Hepatocyte (in vitro differentiated cells): Measurements from ENCODE around the gene APOA4. TPM values are rescaled to one million over a fixed set of nuclear protein-coding genes. Genes with fewer than 3 reads are reported as not detected.

Source experiments
- DNase-seq: peaks from one replicate; pipeline ENCODE4 v3.0.0-alpha.2; 2016; ENCODE audit warnings: low spot score
- H2AFZ ChIP-seq: fragments of 200-600 bp; sonication (generic); 2 replicates; pipeline ENCODE4 v1.6.0; 2016; ENCODE audit warnings: antibody characterized with exemption, mild to moderate bottlenecking
- H3K27ac ChIP-seq: fragments of 200-600 bp; sonication (generic); 2 replicates; pipeline ENCODE4 v1.5.1; 2016; ENCODE audit warnings: mild to moderate bottlenecking
- H3K27me3 ChIP-seq: fragments of 200-600 bp; sonication (generic); 2 replicates; pipeline ENCODE4 v1.6.1; 2016
- H3K36me3 ChIP-seq: fragments of 200-600 bp; sonication (generic); replicated peaks from 2 replicates; pipeline ENCODE4 v1.5.1; 2016; ENCODE audit warnings: low read depth; ENCODE audit not compliant: insufficient read depth
- H3K4me1 ChIP-seq: fragments of 200-600 bp; sonication (generic); 2 replicates; pipeline ENCODE4 v1.5.1; 2016; ENCODE audit warnings: mild to moderate bottlenecking, moderate library complexity; ENCODE audit not compliant: insufficient read depth
- H3K4me2 ChIP-seq: fragments of 200-600 bp; sonication (generic); 2 replicates; pipeline ENCODE4 v1.6.0; 2016
- H3K4me3 ChIP-seq: fragments of 200-600 bp; sonication (generic); 2 replicates; pipeline ENCODE4 v1.5.1; 2016; ENCODE audit warnings: mild to moderate bottlenecking
- H3K79me2 ChIP-seq: fragments of 200-600 bp; sonication (generic); 2 replicates; pipeline ENCODE4 v1.6.0; 2017; ENCODE audit warnings: mild to moderate bottlenecking
- H3K9me2 ChIP-seq: fragments of 200-600 bp; sonication (generic); replicated peaks from 2 replicates; pipeline ENCODE4 v1.6.0; 2017; ENCODE audit warnings: mild to moderate bottlenecking; ENCODE audit not compliant: insufficient read depth
- H3K9me3 ChIP-seq: fragments of 200-600 bp; sonication (generic); 2 replicates; pipeline ENCODE4 v1.5.1; 2016; ENCODE audit warnings: low read depth, mild to moderate bottlenecking
- H4K20me1 ChIP-seq: fragments of 200-600 bp; sonication (generic); 2 replicates; pipeline ENCODE4 v1.6.0; 2016; ENCODE audit warnings: mild to moderate bottlenecking; ENCODE audit not compliant: insufficient read depth, poor library complexity, severe bottlenecking
- EZH2 ChIP-seq: fragments of 200-600 bp; sonication (generic); IDR thresholded peaks from 2 replicates; pipeline ENCODE4 v1.6.1; 2016; ENCODE audit warnings: antibody characterized with exemption, mild to moderate bottlenecking, borderline replicate concordance
- EZH2phosphoT487 ChIP-seq: fragments of 200-600 bp; sonication (generic); IDR thresholded peaks from one replicate; pipeline ENCODE4 v1.6.1; 2018; ENCODE audit warnings: antibody characterized with exemption, mild to moderate bottlenecking, low read depth, moderate library complexity; ENCODE audit not compliant: unreplicated experiment, severe bottlenecking
- WGBS: methylation state at CpG from one replicate; pipeline ENCODE4 v1.1.6; 2016; ENCODE audit warnings: low lambda C conversion rate; ENCODE audit errors: missing lambda C conversion rate; 5-methylcytosine and 5-hydroxymethylcytosine counted together
- polyA plus RNA-seq: library from polyadenylated mRNA; unstranded; fragments of >200 nt; fragmentation: Nextera tagmentation; extraction: Ambion mirVana; gene quantifications from 2 replicates; pipeline ENCODE4 v1.2.1, GENCODE V29; 2016
- total RNA-seq: library from RNA; depleted of rRNA; stranded (reverse); fragments of >200 nt; gene quantifications from 2 replicates; pipeline ENCODE4 v1.2.3, GENCODE V29; 2014
- TF ChIP-seq, protein P1 (sequence below): fragments of 200-600 bp; sonication (generic); IDR thresholded peaks from 2 replicates; pipeline ENCODE4 v1.5.1; 2016; ENCODE audit warnings: antibody characterized with exemption, mild to moderate bottlenecking; ENCODE audit not compliant: poor library complexity

APOA4 gene
- total and polyA plus RNA-seq, 2 experiments from 2014 or later = 810 to 1,133 TPM

DNA sequence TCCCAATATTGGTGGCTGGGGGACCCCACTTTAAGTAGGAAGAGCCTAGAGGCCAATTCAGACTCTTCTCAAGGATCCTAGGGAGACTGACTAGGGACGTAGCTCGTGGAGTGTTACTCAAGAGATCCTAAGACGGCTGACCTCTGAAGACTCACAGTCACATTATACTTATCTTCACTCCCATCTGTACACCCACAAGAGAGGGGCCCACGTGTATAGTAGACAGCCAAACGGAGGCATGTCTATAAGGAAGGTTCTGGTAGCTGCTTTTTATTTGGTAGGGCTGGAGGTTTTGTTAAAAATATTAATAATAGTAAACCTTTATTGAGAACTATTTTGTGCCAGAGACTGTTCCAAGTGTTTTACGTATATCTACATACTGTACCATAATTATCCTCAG is 37.2 kb upstream of the APOA4 start:
- H2AFZ ChIP-seq = no peak overlapping the region
- no peaks in the 10 kb centered on the region for H3K9me3 ChIP-seq
- TF ChIP-seq, protein P1, sequence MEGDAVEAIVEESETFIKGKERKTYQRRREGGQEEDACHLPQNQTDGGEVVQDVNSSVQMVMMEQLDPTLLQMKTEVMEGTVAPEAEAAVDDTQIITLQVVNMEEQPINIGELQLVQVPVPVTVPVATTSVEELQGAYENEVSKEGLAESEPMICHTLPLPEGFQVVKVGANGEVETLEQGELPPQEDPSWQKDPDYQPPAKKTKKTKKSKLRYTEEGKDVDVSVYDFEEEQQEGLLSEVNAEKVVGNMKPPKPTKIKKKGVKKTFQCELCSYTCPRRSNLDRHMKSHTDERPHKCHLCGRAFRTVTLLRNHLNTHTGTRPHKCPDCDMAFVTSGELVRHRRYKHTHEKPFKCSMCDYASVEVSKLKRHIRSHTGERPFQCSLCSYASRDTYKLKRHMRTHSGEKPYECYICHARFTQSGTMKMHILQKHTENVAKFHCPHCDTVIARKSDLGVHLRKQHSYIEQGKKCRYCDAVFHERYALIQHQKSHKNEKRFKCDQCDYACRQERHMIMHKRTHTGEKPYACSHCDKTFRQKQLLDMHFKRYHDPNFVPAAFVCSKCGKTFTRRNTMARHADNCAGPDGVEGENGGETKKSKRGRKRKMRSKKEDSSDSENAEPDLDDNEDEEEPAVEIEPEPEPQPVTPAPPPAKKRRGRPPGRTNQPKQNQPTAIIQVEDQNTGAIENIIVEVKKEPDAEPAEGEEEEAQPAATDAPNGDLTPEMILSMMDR = no peak
- TF ChIP-seq EZH2 (no peak), EZH2phosphoT487 (no peak)
- no peak overlapping the region for H3K4me3 ChIP-seq
- H3K4me2 ChIP-seq = no peak overlapping the region
- no peak for DNase-seq
- no peaks in the 10 kb centered on the region for H3K27me3 ChIP-seq
- WGBS = 85% methylated on average over 6 of the region's 6 CpGs
- H3K4me1 ChIP-seq = no peaks in the 10 kb centered on the region
- H3K36me3 ChIP-seq = no peaks in the 10 kb centered on the region
- H4K20me1 ChIP-seq = no peaks in the 10 kb centered on the region
- H3K79me2 ChIP-seq = no peaks in the 10 kb centered on the region
- H3K9me2 ChIP-seq = no peaks in the 10 kb centered on the region
- no peak overlapping the region for H3K27ac ChIP-seq

DNA sequence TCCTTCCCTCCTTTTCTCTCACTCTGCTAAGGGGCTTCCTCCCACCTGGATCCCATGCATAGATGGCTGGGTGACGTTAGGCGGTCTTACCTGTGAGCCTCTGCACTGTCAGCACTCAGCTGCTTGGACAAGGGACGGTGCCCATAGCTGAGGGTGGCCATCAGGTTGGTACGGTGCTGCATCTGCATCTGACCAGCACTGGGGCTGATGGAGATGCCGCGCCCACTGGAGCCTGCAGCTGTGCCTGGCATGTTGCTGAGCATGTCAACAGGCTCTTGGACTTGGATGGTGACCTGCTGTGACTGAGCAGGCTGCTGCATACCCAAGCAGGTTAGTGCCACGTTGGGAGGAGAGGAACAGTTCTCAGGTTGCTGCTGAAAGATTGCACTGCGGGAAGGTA is 36.1 kb upstream of the APOA4 start:
- H3K79me2 ChIP-seq = no peaks in the 10 kb centered on the region
- H3K4me2 ChIP-seq = no peak overlapping the region
- H3K4me3 ChIP-seq = no peak overlapping the region
- WGBS = 99% methylated on average over 8 of the region's 8 CpGs
- H4K20me1 ChIP-seq = no peaks in the 10 kb centered on the region
- H3K9me2 ChIP-seq = no peaks in the 10 kb centered on the region
- no peak for DNase-seq
- no peaks in the 10 kb centered on the region for H3K27me3 ChIP-seq
- TF ChIP-seq, protein P1 = no peak
- TF ChIP-seq EZH2phosphoT487 (no peak), EZH2 (no peak)
- no peak overlapping the region for H2AFZ ChIP-seq
- H3K4me1 ChIP-seq = peaks cover 1% of the 10 kb centered on the region
- H3K9me3 ChIP-seq = no peaks in the 10 kb centered on the region
- H3K36me3 ChIP-seq = no peaks in the 10 kb centered on the region
- H3K27ac ChIP-seq = no peak overlapping the region

DNA sequence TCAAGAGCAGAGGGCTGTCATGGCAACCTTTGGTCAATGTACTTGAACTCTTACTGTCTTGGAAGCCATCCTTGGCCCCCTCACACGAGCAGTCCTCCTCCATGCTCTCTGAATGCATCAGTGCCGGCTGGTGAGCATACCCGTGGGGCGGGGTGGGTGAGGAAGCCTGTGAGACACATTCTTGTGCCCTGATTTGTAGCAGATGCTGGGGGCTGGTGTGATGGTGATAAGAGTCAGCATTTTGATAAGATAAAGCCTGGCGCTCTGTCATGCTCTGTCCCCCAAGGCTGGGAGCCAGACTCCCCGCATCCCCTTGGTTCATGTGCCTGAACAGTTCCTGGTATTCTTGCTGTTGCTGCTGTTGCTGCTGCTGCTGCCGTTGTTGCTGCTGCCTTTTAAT is 34.8 kb upstream of the APOA4 start:
- Histone ChIP-seq H2AFZ (no peak overlapping the region), H3K36me3 (no peaks in the 10 kb centered on the region), H3K4me3 (no peak overlapping the region), H3K4me1 (peaks cover 12% of the 10 kb centered on the region), H3K9me3 (no peaks in the 10 kb centered on the region), H3K27me3 (no peaks in the 10 kb centered on the region), H3K27ac (no peak overlapping the region), H3K79me2 (no peaks in the 10 kb centered on the region), H3K9me2 (no peaks in the 10 kb centered on the region), H4K20me1 (no peaks in the 10 kb centered on the region), H3K4me2 (no peak overlapping the region)
- 58% methylated on average over 7 of the region's 7 CpGs for WGBS
- no peak for TF ChIP-seq EZH2phosphoT487
- TF ChIP-seq, protein P1 = no peak
- TF ChIP-seq EZH2 = no peak
- no peak for DNase-seq

DNA sequence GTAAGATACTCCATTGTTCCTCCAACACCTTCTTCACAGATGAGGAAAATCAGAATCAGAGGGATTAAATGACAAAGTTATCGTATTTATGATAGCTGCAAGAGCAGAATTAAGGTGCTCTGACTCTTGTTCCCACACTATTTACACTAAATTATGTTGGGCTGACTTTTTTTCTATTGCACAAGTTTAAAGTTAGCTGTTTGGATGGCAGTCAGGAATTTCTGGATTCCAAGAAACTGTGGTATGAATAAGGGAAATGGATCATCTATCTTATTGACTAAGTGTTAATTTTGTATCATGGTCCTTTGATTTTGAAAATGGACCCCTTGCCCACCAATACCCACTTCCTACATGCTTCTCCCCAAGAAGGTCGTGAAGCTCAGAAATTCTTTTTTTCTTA is 34.2 kb upstream of the APOA4 start:
- Histone ChIP-seq H3K4me1 (peaks cover 16% of the 10 kb centered on the region), H3K4me2 (no peak overlapping the region), H3K79me2 (no peaks in the 10 kb centered on the region), H3K27me3 (no peaks in the 10 kb centered on the region), H3K4me3 (no peak overlapping the region), H2AFZ (no peak overlapping the region), H4K20me1 (no peaks in the 10 kb centered on the region), H3K9me2 (no peaks in the 10 kb centered on the region), H3K27ac (no peak overlapping the region), H3K9me3 (no peaks in the 10 kb centered on the region), H3K36me3 (no peaks in the 10 kb centered on the region)
- WGBS = 90% methylated on average over 2 of the region's 2 CpGs
- no peak for DNase-seq
- TF ChIP-seq EZH2phosphoT487 (no peak), EZH2 (no peak)
- TF ChIP-seq, protein P1 = no peak
